Measurements from ENCODE around the gene ERAL1.

ERAL1 gene

DNA sequence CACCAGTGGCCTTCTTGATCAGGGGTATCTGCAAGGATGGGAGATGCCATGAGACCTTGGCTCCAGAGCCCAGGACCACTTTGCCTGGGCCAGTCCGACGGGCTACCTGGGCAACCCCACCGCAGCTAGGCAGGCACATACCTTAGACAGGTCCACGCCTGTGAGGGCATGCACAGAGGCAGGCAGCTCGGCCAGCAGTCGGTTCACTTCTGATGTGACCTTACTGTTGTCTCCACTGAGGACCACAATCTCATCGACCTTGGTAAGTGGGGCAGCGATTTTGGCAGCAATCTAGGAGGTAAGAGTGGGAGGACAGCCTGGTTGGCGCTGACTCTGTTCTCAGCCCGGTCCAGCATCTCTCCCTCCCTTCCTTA lies 25.7 kb downstream of the ERAL1 start:
- no peak for DNase-seq

DNA sequence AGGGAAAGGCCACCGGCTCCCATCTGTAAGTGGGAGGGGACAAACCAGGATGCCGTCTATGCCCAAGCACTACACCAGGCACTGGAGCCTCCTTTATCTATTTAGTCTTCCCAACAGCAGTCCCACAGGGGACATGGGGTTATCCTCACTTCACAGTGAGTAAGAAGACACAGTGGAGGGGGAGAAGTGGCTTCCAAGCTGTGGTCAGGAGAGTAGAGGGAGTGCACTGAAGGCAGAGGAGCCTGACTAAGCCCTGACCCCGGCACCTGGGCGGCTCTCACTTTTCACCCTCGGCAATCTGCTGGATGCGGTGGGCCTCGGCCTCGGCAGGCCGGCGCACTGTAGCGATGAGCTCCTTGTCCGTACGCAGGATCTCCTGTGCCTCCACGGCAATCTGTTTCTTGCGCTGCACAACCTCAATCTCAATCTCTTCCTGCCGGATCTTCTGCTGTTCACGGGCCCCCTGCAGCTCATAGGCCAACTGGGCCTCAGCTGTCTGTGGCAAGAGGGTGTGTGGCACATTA lies 26.8 kb downstream of the ERAL1 start:
- DNase-seq: no peak

DNA sequence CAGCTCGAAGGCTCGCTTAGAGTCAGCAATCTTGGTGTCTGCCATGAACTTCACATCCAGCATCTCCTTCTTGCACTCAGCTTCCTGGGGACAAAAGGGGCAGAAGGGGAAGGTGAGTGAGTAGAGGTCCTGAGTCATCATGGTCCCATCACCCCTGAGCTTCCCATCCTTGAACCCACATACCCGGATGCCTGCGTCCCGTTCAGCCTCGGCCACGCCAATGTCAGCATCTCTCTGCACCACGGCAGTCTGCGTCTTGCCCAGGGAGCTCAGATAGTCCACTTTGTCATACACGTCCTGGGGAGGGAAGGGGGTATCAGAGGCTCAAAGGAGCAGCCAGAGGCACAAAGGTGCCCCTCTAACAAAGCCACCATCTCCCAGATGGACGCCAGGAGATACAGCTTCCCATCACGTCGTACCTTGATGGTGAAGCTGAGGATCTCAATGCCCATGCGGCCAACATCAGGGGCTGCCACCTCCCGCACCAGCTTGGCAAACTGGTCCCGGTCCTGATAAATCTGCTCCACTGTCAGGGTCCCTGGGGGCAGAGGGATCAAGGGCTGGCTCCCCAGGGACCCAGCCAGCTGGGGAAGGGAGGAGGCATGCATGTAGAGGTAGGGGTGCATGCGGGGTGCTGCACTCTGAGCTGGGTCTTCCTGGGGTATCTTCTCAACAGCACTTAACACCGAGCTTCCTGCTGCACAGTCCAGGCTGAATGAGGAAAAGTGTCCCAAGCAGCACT lies 27.5 kb downstream of the ERAL1 start:
- DNase-seq: no peak

DNA sequence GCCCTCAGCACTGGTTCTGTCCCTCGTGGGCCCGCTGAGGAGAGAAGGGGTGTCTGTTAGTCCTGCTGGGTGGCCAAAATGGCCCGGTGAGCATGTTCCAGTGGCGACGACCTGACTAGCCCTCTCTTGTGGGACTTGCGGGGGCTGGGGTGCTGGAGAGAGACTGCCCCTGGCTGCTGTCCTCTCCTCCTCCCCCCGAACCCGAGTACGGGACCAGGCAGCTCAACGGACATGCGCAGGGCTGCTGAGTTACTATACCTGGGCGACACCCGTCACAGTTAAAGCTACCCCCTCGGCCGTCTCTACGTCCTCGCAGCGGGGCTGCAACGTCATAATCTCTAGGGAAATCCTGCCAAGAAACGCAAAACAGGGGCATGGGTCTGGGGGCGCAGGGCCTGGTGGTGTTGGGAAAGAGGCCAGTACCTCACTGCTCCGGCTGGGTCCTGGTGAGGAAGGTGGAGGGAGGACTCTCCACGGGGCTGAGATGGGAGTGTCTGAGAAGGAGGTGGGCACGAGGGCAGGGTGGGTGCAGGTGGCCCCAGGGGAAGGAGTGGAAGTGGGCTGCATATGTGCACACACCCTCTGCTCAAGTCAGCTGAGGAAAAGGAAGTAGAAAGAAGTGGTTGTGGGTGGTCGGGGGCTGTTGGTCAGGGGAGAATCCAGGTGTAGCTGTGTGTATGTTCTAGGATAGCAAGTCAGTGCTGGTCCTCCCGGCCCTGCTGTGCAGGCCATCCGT lies 29.3 kb downstream of the ERAL1 start:
- DNase-seq: no peak

DNA sequence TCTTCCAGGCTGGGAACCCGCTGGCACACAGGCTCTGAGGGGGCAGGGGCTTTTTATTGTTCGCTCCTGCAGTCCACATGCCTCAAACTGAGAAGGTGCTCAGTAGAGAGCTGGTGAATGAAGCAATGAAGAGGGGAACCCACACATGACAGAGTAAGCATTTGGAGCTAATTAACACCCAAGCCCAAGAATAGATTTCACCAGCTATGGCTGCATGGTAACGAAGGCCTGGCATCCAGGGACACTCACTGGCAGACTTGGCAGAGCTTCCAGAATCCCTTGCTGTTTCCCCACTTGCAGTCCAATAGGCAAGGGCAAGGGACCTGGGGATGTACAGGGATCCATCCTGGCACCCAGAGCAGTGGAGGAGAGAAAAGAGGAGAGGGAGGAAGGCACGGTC lies 30.5 kb downstream of the ERAL1 start:
- no peak for DNase-seq

DNA sequence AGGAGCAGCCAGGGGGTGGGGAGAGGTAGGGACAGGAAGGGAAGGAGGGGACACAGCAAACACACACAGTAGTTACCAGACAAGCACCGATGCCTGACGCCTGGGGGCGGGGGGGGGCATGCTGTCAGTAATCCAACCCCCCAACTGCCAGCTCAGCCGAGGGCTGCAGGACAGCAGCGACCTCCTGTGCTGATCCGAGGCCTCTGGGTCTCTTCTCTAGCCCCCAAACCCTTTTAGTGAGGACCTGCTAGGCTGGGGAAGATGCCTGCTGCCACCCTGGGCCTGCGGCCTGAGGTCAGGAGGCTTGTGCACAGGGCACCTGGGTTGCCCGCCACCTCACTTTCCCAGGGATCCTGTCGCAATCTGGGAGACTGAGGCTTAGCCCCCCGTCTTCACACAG lies 31.1 kb downstream of the ERAL1 start:
- no peak for DNase-seq

DNA sequence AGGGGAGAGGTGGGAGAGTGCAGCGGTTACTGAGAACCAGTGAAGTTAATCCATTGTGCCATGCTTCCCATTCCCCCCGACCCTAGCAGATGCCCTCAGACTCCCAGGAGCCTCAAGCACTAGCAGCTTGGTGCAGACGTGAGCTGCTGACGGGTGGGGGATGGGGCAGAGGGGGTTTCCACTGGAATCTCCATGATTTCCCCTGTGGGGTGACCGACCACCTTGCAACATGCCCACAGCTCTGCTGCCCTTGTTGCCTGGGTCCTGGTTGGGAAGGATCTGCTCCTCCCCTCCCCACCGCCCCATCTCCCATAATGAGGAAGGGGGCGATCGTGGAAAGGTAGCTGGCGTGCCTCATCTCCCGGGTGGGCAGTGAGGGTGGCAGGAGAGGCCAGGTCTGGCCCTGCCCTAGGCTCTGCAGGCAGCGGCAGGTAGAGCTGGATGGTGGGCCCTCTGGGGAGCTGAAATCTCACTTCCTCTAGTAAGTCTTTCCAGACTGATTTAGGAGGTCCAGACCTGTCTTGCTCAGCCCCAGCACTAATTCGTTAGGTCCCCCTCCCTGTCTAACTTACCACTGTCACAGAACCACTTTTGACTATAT lies 33.2 kb downstream of the ERAL1 start:
- DNase-seq: no peak

DNA sequence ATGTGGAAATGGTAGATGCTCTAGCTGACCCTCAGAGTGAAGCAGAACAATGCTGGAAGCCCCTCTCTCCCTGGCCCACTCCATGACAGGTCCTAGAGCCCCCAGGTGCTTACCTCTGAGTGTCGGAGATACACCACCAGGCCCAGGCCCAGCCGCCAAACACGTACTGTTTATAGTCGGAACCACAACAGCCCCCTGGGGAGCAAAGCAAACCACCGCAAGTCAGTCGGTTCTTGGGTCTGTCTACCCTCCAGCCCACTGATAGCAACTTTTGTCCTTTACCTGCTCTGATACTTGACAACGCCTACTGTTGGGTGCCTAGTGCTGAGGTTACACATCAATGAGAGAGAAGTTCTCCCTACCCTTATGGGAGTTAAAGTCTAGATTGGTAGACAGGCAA lies 34.0 kb downstream of the ERAL1 start:
- DNase-seq: no peak

DNA sequence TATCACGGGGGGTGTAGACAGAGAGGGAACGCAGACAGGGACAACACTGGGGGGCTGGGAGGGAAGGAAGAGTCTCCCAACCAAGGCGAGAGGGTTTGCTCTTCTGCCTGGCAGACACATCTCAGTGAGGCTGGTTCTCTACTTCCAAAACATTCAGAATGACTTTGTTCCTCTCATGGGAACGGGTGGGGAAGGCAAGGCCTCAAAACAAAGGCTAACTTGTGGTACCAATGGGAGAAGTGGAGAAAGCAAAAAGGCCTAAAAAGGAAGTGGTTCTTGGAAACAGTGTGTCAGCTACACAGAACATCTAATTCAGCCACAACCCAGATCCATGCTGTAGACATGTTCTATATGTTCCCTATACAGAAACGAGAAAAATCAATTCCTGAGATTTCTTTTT lies 35.2 kb downstream of the ERAL1 start:
- no peak for DNase-seq

DNA sequence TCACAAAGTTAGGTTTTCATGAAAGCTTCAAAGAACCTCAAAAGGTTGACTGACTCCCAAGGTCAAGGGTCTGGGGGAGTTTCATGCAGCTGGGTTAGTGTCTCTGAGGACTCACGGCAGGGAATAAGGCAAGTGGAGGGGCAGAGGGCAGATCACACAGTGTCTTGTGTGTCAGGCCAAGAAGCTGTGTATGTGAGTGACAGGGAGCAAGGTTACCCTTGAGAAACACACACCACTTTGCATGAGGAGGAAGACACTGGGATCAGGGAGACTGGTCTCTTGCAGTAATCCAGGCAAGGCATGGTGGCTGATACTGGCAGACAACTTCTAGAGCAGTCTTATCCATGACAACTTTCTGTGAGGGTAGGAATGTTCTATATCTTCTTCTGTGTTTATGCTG lies 36.4 kb downstream of the ERAL1 start:
- DNase-seq: no peak

DNA sequence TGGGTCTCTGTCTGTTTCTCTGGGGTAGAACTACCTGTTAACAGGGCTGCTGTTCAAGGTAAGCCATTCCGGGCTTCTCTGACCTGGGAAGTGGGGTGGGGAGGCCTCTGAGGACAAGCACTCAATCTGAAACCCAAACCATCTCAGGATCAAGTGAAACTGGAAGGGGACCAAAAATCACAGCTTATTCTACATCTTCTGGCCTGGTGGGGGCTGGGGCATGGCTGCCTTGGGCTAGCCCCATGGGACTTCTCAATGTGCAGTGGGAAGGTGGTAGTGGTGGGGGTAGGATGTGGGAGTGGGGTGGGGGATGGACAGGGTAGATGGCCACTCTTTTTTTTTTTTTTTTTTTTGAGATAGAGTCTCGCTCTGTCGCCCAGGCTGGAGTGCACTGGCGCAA lies 37.2 kb downstream of the ERAL1 start:
- no peak for DNase-seq

DNA sequence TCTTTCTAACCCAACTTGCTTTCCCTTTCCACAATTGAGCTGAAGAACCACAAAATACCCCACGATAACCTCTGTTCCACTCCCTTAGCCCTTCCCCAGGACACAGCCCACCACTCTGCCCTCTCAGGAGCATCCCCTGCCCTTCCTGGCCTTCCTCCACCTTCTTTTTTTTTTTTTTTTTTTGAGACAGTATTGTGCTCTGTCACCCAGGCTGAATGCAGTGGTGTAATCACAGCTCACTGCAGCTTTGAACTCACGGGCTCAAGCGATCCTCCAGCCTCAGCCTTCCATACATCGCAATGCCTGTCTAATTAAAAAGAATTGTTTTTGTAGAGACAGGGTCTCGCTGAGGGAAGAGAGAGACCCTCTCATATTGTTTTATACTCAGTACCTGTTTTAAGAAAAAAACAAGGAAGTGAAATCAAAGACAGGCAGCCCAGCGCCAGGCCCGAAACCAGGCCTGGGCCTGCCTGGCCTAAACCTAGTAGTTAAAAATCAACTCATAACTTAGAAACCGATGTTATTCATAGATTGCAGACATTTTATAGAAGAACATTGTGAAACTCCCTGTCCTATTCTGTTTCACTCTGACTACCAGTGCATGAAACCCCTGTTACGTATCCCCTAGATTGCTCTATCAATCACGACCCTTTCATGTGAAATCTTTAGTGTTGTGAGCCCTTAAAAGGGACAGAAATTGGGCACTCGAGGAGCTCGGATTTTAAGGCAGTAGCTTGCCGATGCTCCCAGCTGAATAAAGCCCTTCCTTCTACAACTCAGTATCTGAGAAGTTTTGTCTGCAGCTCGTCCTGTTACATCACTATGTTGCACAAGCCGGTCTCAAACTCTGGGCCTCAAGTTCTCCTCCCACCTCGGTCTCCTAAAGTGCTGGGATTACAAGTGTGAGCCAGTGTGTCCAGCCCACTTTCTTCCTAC lies 38.7 kb downstream of the ERAL1 start:
- DNase-seq: peak; percentile 37

DNA sequence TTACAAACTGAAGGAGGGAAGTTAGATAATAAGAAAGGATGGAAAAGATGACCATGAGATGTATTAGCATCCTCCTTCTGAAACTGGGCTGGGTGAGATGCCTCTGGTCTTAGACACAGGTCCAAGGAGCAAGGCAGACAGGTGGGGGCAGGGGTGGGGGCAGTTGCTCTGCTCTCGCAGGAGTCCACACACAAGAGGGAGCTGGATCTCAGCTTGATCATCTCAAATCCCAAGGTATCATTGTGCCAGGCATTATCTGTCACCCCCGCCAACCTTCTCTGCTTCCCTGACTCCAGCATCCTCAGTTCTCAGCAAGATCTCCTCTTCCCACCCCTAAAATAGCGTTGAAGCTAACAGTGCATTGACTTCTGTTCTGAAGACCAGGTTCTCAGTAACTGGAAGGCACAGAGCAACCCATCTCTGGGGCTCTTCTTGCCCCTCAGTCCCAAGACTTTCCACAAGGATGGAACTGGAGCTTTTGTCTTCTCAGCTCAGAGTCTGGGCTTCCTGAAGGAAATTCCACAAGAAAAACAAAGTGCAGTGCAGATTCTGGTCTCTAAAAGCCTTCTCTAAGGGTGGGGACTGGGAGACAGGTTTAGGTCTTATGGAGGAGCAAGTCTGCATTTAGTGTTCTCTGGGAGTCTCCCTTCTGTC lies 41.1 kb downstream of the ERAL1 start:
- DNase-seq: no peak

DNA sequence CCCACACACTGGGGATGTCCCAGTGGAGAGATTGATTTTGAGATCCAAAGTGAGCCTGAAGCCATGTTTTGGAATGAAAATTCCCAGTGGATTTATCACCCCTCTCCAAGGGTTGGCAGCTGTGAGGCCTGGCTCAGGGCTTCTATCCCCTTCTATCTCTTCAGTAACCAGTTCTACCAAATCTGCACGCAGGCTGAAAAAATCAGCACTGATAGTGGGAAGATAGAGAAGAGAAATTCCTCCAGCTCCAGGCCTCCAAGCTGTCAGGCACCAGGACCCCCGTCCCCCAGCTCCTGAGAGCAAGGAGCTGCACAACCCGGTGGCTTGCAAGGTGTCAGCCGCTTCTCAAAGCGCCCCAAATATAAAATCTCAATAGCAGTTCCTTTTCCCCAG lies 41.7 kb downstream of the ERAL1 start:
- DNase-seq: no peak

DNA sequence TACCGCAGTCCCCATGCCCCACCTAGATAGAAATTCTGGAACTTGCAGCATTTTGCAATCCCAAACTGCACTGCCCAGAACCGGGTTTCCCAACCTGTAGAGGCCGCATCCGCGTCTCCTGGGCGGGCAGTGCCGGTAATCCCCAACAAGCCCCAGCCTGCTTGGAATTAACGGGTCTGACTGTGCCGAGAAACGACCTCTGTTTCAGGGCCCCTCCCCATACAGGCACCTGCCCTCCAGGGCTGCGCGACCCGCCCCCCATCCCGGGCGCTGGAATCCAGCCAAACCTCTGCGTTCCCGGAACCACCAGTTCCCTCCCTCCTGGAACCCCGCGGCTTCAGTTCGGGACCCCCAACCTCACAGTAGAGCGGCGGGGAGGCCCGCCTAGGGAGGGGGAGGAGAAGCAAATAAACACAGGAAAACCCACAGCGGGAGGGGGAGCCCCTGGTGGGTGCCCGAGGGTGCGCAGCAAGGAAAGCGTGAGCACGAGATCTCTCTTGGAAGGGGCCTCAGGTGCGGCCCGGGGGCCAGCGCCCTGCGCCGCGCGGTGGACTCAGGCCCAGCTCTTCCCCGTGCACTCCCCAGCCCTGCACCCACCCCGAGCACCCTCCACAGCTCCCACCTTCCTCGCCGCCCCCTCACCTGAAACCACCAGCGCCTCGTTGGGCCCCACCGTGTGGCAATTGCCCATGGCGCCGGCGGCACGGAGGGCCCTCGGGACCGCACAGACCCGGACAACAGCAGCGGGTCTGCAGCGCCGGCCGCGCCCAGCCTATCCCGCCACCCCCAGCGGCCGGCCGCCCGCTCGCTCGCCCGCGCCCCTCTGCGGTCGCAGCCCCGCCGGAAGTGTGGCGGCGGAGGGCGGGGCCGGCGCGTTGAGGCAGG lies 42.3 kb downstream of the ERAL1 start, which contains the start of gene FLOT2:
Gene FLOT2 (minus strand): TSS at position 850 of the 885 bp plus-strand sequence. CDS start 159 bp downstream, at position 691.
- peak; percentile 49 for DNase-seq

DNA sequence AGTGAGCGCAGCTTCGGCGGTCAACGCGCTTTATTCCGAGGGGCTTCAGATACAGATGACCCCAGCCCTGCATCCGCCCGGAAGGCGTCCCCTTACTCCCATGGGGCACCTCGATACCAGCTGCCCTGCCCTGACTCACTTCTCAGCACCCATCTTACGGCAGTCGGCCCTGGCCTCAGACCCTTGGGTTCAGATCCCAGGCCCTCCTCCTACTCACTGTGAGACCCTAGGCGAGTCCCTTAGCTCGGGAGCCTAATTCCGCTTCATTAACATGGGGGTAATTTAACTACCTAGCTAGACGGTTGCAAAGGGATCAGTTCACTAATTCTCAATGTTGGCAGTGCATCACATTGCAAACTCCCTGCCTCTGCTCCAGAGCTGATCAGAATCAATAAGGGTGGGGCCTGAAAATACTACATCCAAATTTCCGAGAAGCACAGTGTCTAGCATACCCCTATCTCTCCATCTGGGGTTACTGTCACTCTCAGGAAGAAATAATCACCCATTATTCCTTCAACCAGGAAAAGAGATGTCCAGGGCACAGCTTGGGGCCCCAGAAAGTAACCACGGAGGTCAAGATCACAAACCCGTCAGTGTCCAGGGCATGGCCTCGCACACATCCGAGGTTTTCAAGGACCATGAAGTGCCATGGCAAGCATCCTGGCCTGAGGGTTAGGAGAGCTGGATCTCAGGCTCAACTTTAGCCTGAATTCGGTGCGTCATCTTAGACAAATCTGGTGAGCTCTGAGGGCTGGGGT lies 43.1 kb downstream of the ERAL1 start:
- DNase-seq: peak; percentile 26

DNA sequence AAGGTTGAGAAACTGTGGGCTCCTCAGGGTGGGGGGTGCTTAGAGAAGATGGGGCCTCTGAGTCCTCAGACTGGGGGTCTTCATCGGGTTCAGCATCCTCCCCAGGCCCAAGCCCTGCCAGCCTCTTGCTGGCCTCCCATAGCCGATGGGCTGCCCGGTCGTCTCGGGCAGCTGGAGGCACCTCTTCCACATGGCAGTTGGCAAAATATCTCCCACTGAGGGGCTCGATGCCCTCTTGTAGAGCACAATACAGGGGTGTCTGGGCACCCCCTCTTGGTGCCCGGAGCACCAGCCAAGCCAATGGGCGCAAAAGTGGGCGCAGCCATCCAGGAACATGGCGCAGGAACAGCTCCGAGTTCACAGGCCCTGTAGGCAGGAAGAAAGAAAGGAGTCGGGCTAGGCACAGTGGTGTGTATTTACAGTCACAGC lies 43.7 kb downstream of the ERAL1 start:
- DNase-seq: no peak

DNA sequence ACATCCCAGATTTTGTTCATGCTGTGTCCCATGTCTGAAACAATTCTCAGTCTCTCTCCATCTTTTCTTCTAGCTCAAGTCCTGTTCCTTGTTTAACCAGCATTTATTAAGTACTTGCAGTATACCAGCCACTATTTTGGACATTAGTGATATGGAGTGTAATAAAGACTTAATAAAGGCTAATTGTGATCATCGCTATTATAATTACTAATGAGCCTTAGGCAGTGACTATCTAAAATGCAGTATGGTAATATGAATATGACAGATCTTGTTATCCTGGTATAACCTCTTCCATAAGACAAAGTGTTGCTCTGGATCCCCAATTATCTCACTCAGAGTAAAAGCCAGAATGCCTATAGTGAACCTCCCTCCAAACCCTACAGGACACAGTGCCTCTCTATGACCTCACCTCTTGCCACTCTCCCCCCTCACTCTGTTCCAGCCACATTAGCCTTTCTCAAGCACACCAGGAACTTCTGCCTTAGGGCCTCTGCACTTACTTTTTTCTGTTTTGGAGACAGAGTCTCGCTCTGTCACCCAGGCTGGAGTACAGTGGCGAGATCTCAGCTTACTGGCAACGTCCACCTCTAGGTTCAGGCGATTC lies 44.5 kb downstream of the ERAL1 start:
- no peak for DNase-seq

DNA sequence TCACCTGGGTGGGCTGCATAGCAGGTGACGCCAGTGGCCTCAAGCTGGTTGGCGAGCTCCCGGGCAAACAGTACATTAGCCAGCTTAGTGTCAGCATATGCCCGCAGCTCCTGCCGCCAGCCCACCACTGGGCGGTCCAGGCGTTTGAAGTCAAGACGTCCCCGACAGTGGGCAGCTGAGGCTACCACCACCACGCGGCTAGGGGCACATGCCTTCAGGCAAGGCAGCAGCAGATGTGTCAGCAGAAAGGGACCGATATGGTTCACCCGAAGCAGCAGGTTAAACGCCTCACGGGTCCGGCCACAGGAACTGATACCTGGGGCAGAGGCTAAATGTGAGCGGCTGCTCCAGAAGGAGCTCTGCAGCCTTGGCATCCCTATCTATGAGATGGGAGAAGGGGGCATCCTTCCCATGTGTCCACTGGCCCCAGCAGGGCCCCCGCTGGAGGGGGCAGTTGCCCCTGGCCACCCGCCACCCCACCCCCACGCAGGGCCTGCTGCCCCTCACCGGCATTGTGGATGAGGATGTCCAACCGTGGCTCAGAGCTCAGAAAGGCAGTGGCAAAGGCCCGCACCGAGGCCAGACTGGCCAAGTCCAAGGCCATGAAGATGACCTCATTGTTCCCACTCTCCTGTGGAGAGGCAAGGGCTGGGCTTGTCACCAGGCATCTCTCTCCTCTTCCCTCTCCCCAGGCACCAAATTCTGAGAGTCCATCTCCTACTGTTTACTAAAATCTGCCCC lies 46.3 kb downstream of the ERAL1 start:
- no peak for DNase-seq
